Trophoblast cell (in vitro differentiated cells and primary cell): ENCODE measurements around the gene OTUD3.
"Not testable (repeated sequence)": the region's sequence is repeated elsewhere in the genome, so short reads cannot be mapped to it uniquely, and the experiment has no call there.

Source experiments
- DNase-seq, 2 donors: peaks; one replicate each; pipeline ENCODE4 v3.0.0-alpha.2; 2016
- H2AFZ ChIP-seq: 2 replicates; pipeline ENCODE4 v1.6.1; 2013; ENCODE audit warnings: low read length, moderate library complexity, mild to moderate bottlenecking; ENCODE audit not compliant: insufficient read depth, poor library complexity
- H2AK5ac ChIP-seq: 2 replicates; pipeline ENCODE4 v1.6.1; 2013; ENCODE audit warnings: mild to moderate bottlenecking, low read length
- H2BK120ac ChIP-seq: 2 replicates; pipeline ENCODE4 v1.6.1; 2013; ENCODE audit warnings: low read length, mild to moderate bottlenecking, moderate library complexity; ENCODE audit not compliant: insufficient read depth, poor library complexity
- H2BK12ac ChIP-seq: 2 replicates; pipeline ENCODE4 v1.6.1; 2013; ENCODE audit warnings: mild to moderate bottlenecking, low read length, moderate library complexity
- H2BK5ac ChIP-seq: 2 replicates; pipeline ENCODE4 v1.6.1; 2013; ENCODE audit warnings: low read length, low read depth, moderate library complexity, mild to moderate bottlenecking; ENCODE audit not compliant: poor library complexity
- H3K14ac ChIP-seq: 2 replicates; pipeline ENCODE4 v1.6.1; 2013; ENCODE audit warnings: mild to moderate bottlenecking, low read length
- H3K18ac ChIP-seq: 2 replicates; pipeline ENCODE4 v1.6.1; 2013; ENCODE audit warnings: mild to moderate bottlenecking, low read length
- H3K23ac ChIP-seq: 2 replicates; pipeline ENCODE4 v1.6.1; 2013; ENCODE audit warnings: low read length
- H3K27ac ChIP-seq: 2 replicates; pipeline ENCODE4 v1.5.1; 2013; ENCODE audit warnings: low read depth, mild to moderate bottlenecking, inconsistent platforms, low read length, moderate library complexity
- H3K27me3 ChIP-seq: 2 replicates; pipeline ENCODE4 v1.6.1; 2013; ENCODE audit warnings: inconsistent platforms, mild to moderate bottlenecking, low read length, moderate library complexity; ENCODE audit not compliant: insufficient read depth
- H3K36me3 ChIP-seq, 2 experiments: 1 replicate in 1 of 2; 2 replicates in 1 of 2; pipeline ENCODE4 v1.6.1; 2013; ENCODE audit warnings: low read length in 2 of 2, mild to moderate bottlenecking in 2 of 2, moderate library complexity in 1 of 2; ENCODE audit not compliant: insufficient read depth in 2 of 2, control insufficient read depth in 1 of 2
- H3K4ac ChIP-seq: 2 replicates; pipeline ENCODE4 v1.6.1; 2013; ENCODE audit warnings: low read depth, mild to moderate bottlenecking, low read length, moderate library complexity
- H3K4me1 ChIP-seq, 2 experiments: 1 replicate in 1 of 2; 2 replicates in 1 of 2; pipeline ENCODE4 v1.6.1; 2013; ENCODE audit warnings: low read length in 2 of 2, mild to moderate bottlenecking in 2 of 2, moderate library complexity in 1 of 2; ENCODE audit not compliant: insufficient read depth in 2 of 2, control insufficient read depth in 1 of 2
- H3K4me2 ChIP-seq: 2 replicates; pipeline ENCODE4 v1.6.1; 2013; ENCODE audit warnings: inconsistent platforms, mild to moderate bottlenecking, low read length, moderate library complexity
- H3K4me3 ChIP-seq: 2 replicates; pipeline ENCODE4 v1.5.1; 2013; ENCODE audit warnings: mild to moderate bottlenecking, low read depth, low read length, inconsistent platforms
- H3K79me1 ChIP-seq: one replicate; pipeline ENCODE4 v1.6.1; 2013; ENCODE audit warnings: low read length
- H3K79me2 ChIP-seq: 2 replicates; pipeline ENCODE4 v1.6.1; 2013; ENCODE audit warnings: low read length, mild to moderate bottlenecking; ENCODE audit not compliant: control insufficient read depth, insufficient read depth, poor library complexity
- H3K9ac ChIP-seq: 2 replicates; pipeline ENCODE4 v1.6.1; 2013; ENCODE audit warnings: mild to moderate bottlenecking, low read length
- H3K9me3 ChIP-seq: 2 replicates; pipeline ENCODE4 v1.6.1; 2013; ENCODE audit warnings: low read depth, mild to moderate bottlenecking, control low read depth, inconsistent platforms, low read length; ENCODE audit not compliant: insufficient read depth
- H4K12ac ChIP-seq: 2 replicates; pipeline ENCODE4 v1.6.1; 2013; ENCODE audit warnings: low read depth, mild to moderate bottlenecking, low read length, moderate library complexity
- H4K8ac ChIP-seq: 2 replicates; pipeline ENCODE4 v1.6.1; 2013; ENCODE audit warnings: low read depth, mild to moderate bottlenecking, low read length, moderate library complexity
- H4K91ac ChIP-seq: one replicate; pipeline ENCODE4 v1.6.1; 2013; ENCODE audit warnings: low read depth, mild to moderate bottlenecking, low read length, moderate library complexity
- WGBS: extraction: QIAGEN DNeasy Blood & Tissue Kit; methylation state at CpG from one replicate; pipeline ENCODE4 v1.1.7; 2013; ENCODE audit warnings: missing lambda C conversion rate; ENCODE audit not compliant: insufficient read length, insufficient coverage; ENCODE audit errors: extremely low coverage; 5-methylcytosine and 5-hydroxymethylcytosine counted together

The OTUD3 gene

GRCh38 chr1:19927130-19927421 lies 44.9 kb downstream of the OTUD3 start:
- H3K14ac ChIP-seq, H2AFZ ChIP-seq, H3K36me3 ChIP-seq, H3K4me3 ChIP-seq, H2BK12ac ChIP-seq, H3K18ac ChIP-seq, H3K9ac ChIP-seq, H4K8ac ChIP-seq, H3K27me3 ChIP-seq, H2BK120ac ChIP-seq, H3K4me2 ChIP-seq, H3K4ac ChIP-seq, H4K12ac ChIP-seq, H3K79me1 ChIP-seq, H3K23ac ChIP-seq, H3K9me3 ChIP-seq, H4K91ac ChIP-seq, H2BK5ac ChIP-seq, H3K79me2 ChIP-seq, H2AK5ac ChIP-seq: not testable (repeated sequence)
- Histone ChIP-seq H3K27ac (peak overlapping the region; percentile 54), H3K4me1 (peaks cover 9 to 11% of the 10 kb centered on the region in 2 experiments)
- DNase-seq: peak in 1 of 2 donors; percentile 57
- WGBS: no CpG with 5 or more reads among the region's 3 CpGs

DNA sequence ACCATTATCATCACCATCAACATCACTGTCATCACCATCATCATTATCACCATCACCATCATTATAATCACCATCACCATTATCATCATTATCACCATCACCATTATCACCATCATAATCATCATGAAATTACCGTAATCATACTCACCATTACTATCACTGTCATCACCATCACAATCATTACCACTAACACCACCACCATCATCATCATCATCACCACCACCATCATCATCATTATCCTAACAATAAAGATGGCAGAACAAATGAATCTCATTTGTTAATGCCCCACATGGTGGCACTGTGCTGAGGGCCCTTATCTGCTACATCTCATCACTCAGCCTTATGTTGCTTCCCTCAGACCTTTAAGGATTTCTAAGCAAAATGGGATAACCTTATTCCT lies 50.7 kb downstream of the OTUD3 start:
- no peaks in the 10 kb centered on the region for H3K27me3 ChIP-seq
- H3K4me2 ChIP-seq: no peak overlapping the region
- no peak overlapping the region for H3K4ac ChIP-seq
- no peak overlapping the region for H2AFZ ChIP-seq
- H4K8ac ChIP-seq: no peak overlapping the region
- no peak for DNase-seq
- H2BK12ac ChIP-seq: no peak overlapping the region
- no peak overlapping the region for H2AK5ac ChIP-seq
- H3K14ac ChIP-seq: no peak overlapping the region
- WGBS: no CpG with 5 or more reads among the region's 1 CpG
- H3K36me3 ChIP-seq: no peaks in the 10 kb centered on the region
- no peak overlapping the region for H2BK120ac ChIP-seq
- H2BK5ac ChIP-seq: no peak overlapping the region
- no peak overlapping the region for H3K23ac ChIP-seq
- H3K18ac ChIP-seq: no peak overlapping the region
- no peak overlapping the region for H4K91ac ChIP-seq
- no peaks in the 10 kb centered on the region for H3K79me2 ChIP-seq
- H3K27ac ChIP-seq: no peak overlapping the region
- no peaks in the 10 kb centered on the region for H3K79me1 ChIP-seq
- no peak overlapping the region for H3K4me3 ChIP-seq
- H3K9ac ChIP-seq: no peak overlapping the region
- no peak overlapping the region for H4K12ac ChIP-seq
- H3K4me1 ChIP-seq: no peaks in the 10 kb centered on the region
- H3K9me3 ChIP-seq: peaks cover 9% of the 10 kb centered on the region

DNA sequence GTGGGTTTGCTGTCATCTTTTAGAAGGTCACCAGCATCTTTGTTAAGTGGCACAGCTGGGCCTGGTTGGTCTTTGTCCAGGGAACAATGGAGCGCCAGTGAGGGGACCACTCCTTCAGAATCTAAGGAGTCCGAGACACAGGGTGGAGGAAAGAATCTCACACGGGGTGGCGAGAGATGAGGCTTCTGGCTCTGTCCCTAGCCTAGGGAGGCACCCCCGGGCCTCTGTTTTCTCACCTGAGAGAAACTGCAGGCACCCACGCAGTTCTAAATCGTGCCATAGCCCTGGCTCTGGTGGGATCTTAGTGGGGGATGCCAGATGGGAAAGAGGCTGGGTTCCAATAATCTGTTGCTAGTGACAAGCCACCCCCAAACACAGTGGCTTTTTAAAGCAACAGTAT lies 52.1 kb downstream of the OTUD3 start:
- no peak overlapping the region for H2BK5ac ChIP-seq
- H3K14ac ChIP-seq: no peak overlapping the region
- no peak overlapping the region for H3K4me3 ChIP-seq
- no peak overlapping the region for H3K9ac ChIP-seq
- no peak overlapping the region for H3K4me2 ChIP-seq
- no peak for DNase-seq
- H3K23ac ChIP-seq: no peak overlapping the region
- H3K9me3 ChIP-seq: peaks cover 9% of the 10 kb centered on the region
- no peak overlapping the region for H4K91ac ChIP-seq
- H2BK12ac ChIP-seq: no peak overlapping the region
- no peak overlapping the region for H2BK120ac ChIP-seq
- H3K4ac ChIP-seq: no peak overlapping the region
- H3K36me3 ChIP-seq: no peaks in the 10 kb centered on the region
- H3K27me3 ChIP-seq: no peaks in the 10 kb centered on the region
- H3K79me2 ChIP-seq: no peaks in the 10 kb centered on the region
- no peaks in the 10 kb centered on the region for H3K4me1 ChIP-seq
- H4K12ac ChIP-seq: no peak overlapping the region
- H4K8ac ChIP-seq: no peak overlapping the region
- no CpG with 5 or more reads among the region's 7 CpGs for WGBS
- H3K27ac ChIP-seq: no peak overlapping the region
- no peak overlapping the region for H2AFZ ChIP-seq
- H3K18ac ChIP-seq: no peak overlapping the region
- no peaks in the 10 kb centered on the region for H3K79me1 ChIP-seq
- no peak overlapping the region for H2AK5ac ChIP-seq

GRCh38 chr1:19936061-19936750 lies 54.0 kb downstream of the OTUD3 start:
- H2BK12ac ChIP-seq: no peak overlapping the region
- H3K4me1 ChIP-seq: no peaks in the 10 kb centered on the region
- H3K23ac ChIP-seq: no peak overlapping the region
- H3K4me2 ChIP-seq: no peak overlapping the region
- H3K14ac ChIP-seq: no peak overlapping the region
- no peak overlapping the region for H3K4me3 ChIP-seq
- no peak overlapping the region for H2AFZ ChIP-seq
- H3K18ac ChIP-seq: no peak overlapping the region
- no peaks in the 10 kb centered on the region for H3K27me3 ChIP-seq
- no peak for DNase-seq
- peaks cover 8% of the 10 kb centered on the region for H3K9me3 ChIP-seq
- no peak overlapping the region for H2BK5ac ChIP-seq
- no peak overlapping the region for H3K4ac ChIP-seq
- no CpG with 5 or more reads among the region's 3 CpGs for WGBS
- no peak overlapping the region for H2AK5ac ChIP-seq
- H3K79me1 ChIP-seq: no peaks in the 10 kb centered on the region
- no peaks in the 10 kb centered on the region for H3K79me2 ChIP-seq
- H3K27ac ChIP-seq: no peak overlapping the region
- no peak overlapping the region for H4K12ac ChIP-seq
- no peak overlapping the region for H4K8ac ChIP-seq
- no peak overlapping the region for H4K91ac ChIP-seq
- no peak overlapping the region for H3K9ac ChIP-seq
- H3K36me3 ChIP-seq: no peaks in the 10 kb centered on the region
- H2BK120ac ChIP-seq: no peak overlapping the region
